ENCODE data around the gene OR5D14. TPM values are rescaled to one million over a fixed set of nuclear protein-coding genes. Genes with fewer than 3 reads are reported as not detected.

OR5D14 gene
- not detected for polyA plus RNA-seq (ENCODE audit: insufficient read length in 3 of 3)

DNA sequence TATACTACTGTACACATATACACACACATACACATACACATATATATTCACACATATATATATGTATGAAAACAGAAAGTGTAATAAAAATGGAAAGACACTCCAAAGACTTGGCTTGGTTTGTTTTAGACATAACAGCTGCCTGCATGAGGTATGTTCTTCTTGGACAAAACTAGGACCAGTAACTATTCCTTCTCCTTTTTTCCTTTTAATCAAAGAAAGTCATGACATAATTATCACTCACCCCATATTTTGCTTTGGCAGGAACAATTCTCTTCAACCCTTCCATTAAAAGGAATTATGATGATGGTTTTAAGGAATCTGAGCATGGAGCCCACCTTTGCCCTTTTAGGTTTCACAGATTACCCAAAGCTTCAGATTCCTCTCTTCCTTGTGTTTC is at the start of gene OR5D14:
TSS of gene OR5D14 (plus strand) at position 301 of the 400 bp plus-strand sequence. CDS start at position 301, 0 bp downstream.
- DNase-seq (ENCODE audit: low read depth in 3 of 3, low spot score in 2 of 3), result no peak

DNA sequence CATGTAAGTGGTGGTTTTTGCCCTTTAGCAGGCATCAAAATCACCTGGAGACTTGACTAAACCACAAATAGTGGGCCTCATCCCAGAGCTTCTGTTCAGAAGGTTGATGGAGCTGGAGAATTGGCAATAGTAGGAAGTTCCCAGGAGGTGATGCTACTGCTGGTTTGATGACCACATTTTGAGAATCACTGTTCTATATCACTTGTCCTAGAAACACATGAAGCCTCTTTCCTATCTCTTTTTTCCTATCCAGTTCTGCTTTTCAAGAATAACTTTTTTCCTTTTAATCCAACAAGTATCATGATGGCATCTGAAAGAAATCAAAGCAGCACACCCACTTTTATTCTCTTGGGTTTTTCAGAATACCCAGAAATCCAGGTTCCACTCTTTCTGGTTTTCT is 22.2 kb upstream of the OR5D14 start, which contains the start of gene OR5D13:
TSS of gene OR5D13 (plus strand) at position 301 of the 400 bp plus-strand sequence. CDS start at position 301, 0 bp downstream.
- DNase-seq (ENCODE audit: low read depth in 3 of 3, low spot score in 2 of 3), result no peak

DNA sequence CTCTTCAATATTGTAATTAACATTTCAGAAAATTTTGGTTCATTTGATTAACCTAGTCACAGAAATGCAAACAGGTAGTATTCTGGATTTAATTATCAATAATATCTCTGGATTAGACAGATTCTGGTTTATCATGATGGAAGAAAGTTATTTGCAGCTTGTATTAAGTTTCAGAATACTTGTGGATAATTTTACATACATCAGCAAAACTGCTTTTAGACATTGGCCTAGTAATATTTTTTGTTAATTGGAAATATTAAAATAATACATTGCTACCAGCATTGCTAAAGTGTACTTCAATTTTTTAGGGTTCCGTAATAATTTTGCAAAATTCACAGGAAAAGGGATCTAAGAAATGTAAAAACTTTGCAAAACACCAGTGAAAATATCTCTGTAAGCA is 3.8 kb upstream of the OR5D14 start:
- DNase-seq (ENCODE audit: low read depth in 3 of 3, low spot score in 2 of 3), result no peak

DNA sequence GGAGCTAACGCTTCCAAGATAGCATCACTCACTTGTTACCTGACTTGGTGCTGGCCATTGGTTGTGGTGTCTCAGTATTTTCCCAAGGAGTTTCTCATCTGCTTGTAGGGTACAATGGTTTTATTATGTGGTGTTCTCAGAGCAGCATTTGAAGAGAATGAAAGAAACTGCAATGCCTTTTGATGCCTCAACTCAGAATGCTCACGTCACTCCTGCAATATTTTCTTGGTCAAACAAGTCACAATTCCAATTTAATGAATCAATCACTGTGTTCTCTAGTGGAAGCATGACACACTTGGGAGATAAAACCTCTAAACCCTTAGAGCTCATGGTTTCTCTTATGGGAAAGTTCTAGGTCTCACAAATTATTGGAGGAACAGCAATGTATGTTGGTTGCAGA is 2.0 kb upstream of the OR5D14 start:
- DNase-seq (ENCODE audit: low read depth in 3 of 3, low spot score in 2 of 3), result no peak

DNA sequence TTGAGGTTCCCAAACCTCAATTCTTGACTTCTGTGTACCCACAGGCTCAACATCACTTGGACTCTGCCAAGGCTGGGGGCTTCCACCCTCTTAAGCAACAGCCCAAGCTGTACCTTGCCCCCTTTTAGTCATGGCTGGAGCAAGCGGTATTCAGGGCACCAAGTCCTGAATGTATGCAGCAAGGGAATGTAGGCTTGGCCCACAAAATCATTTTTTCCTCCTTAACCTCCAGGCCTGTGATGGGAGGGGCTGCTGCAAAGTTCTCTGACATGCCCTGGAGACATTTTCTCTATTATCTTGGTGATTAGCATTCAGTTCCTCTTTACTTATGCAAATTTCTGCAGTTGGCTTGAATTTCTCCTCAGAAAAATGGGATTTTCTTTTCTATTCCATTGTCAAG is 10.9 kb downstream of the OR5D14 start:
- no peak for DNase-seq (ENCODE audit: low read depth in 3 of 3, low spot score in 2 of 3)

DNA sequence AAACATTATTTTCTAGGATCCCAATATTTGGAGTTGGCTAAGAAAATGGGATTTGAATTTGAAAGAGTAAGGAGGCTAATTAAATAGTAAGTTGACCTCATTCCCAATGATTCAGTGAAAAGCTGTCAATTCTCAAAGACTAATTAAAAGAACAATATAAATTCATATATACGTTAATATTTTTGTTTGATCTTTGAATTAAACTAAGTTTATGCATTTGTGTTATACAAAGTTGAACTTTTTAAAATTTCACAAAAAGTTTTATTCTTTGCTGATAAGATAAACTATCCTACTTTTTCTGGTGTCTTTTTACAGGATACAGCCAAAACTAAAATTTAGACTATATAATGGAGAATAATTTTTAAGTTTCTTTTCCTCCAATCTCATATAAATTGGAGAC is 15.7 kb downstream of the OR5D14 start, which contains the start of gene OR5L1:
TSS of gene OR5L1 (plus strand) at position 301 of the 400 bp plus-strand sequence. CDS start 100 bp downstream, outside the sequence.
- no peak for DNase-seq (ENCODE audit: low read depth in 3 of 3, low spot score in 2 of 3)

DNA sequence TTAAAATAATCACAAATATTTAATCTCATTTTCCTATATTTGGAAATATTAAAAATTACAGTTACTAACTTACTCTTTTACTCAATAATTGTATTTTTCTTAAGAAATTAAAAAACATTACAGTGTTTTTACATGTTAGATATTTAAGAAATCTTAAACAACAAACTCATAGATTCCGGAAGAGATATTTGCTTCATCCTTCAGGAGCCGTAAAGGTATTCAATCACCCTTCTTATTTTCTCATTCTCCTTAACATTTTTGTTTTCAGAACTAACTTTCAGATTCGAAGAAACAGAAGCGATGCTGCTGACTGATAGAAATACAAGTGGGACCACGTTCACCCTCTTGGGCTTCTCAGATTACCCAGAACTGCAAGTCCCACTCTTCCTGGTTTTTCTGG is 24.0 kb downstream of the OR5D14 start, which contains the start of gene OR5D18:
TSS of gene OR5D18 (plus strand) at position 301 of the 400 bp plus-strand sequence. CDS start at position 301, 0 bp downstream.
- no peak for DNase-seq (ENCODE audit: low read depth in 3 of 3, low spot score in 2 of 3)

DNA sequence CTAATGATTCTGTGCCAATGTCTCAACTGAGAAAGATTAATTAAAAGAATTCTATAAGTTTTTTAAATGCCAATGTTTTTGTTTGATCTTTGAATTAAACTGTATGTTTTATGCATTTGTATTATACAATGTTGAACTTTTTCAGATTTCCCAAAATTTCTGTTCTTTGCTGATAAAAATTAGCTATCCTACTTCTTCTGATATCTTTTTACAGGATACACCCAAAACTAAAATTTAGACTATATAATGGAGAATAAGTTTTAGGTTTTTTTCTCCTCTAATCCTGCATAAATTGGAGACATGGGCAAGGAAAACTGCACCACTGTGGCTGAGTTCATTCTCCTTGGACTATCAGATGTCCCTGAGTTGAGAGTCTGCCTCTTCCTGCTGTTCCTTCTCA is 31.6 kb downstream of the OR5D14 start, which contains the start of gene OR5L2:
TSS of gene OR5L2 (plus strand) at position 301 of the 400 bp plus-strand sequence. CDS start at position 301, 0 bp downstream.
- DNase-seq (ENCODE audit: low read depth in 3 of 3, low spot score in 2 of 3), result no peak

DNA sequence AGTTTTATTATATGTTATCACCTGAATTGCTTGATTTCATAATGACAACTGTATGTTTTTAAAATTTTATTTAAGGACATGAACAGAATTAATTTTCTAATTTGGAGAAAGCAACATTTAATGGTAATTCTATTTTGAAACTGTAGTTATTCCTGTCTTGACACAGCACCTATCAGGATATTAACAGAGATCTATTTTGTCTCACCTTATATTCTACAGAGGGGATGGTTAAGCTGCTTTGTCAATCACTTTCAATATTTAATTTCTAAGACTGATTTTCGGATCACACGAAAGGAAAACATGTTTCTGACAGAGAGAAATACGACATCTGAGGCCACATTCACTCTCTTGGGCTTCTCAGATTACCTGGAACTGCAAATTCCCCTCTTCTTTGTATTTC is 43.1 kb downstream of the OR5D14 start, which contains the start of gene OR5D16:
TSS of gene OR5D16 (plus strand) at position 301 of the 400 bp plus-strand sequence. CDS start at position 301, 0 bp downstream.
- no peak for DNase-seq (ENCODE audit: low read depth in 3 of 3, low spot score in 2 of 3)

Other genes with a start within 250 kb of the OR5D14 start
- not detected for gene OR4C15, start 241.1 kb upstream of the OR5D14 start, polyA plus RNA-seq (ENCODE audit: insufficient read length in 3 of 3)
- gene OR4C16, start 223.4 kb upstream of the OR5D14 start, polyA plus RNA-seq (ENCODE audit: insufficient read length in 3 of 3), result not detected
- gene OR4C11, start 187.9 kb upstream of the OR5D14 start, polyA plus RNA-seq (ENCODE audit: insufficient read length in 3 of 3), result not detected
- under 1 TPM; 0.07 to 0.08 (median 0.07) TPM for gene OR4P4, start 160.4 kb upstream of the OR5D14 start, polyA plus RNA-seq (ENCODE audit: insufficient read length in 3 of 3)
- not detected for gene OR4S2, start 147.2 kb upstream of the OR5D14 start, polyA plus RNA-seq (ENCODE audit: insufficient read length in 3 of 3)
- gene OR4C6, start 133.4 kb upstream of the OR5D14 start, polyA plus RNA-seq (ENCODE audit: insufficient read length in 3 of 3), result not detected
- not detected for gene OR5D13, start 22.1 kb upstream of the OR5D14 start, polyA plus RNA-seq (ENCODE audit: insufficient read length in 3 of 3)
- not detected for gene OR5L1, start 15.8 kb downstream of the OR5D14 start, polyA plus RNA-seq (ENCODE audit: insufficient read length in 3 of 3)
- not detected for gene OR5D18, start 24.1 kb downstream of the OR5D14 start, polyA plus RNA-seq (ENCODE audit: insufficient read length in 3 of 3)
- gene OR5L2, start 31.7 kb downstream of the OR5D14 start, polyA plus RNA-seq (ENCODE audit: insufficient read length in 3 of 3), result not detected
- gene OR5D16, start 43.2 kb downstream of the OR5D14 start, polyA plus RNA-seq (ENCODE audit: insufficient read length in 3 of 3), result not detected
- not detected for gene TRIM51, start 87.7 kb downstream of the OR5D14 start, polyA plus RNA-seq (ENCODE audit: insufficient read length in 3 of 3)
- gene OR5W2, start 119.0 kb downstream of the OR5D14 start, polyA plus RNA-seq (ENCODE audit: insufficient read length in 3 of 3), result not detected
- not detected for gene OR5I1, start 140.8 kb downstream of the OR5D14 start, polyA plus RNA-seq (ENCODE audit: insufficient read length in 3 of 3)
- gene OR10AG1, start 174.4 kb downstream of the OR5D14 start, polyA plus RNA-seq (ENCODE audit: insufficient read length in 3 of 3), result not detected
- not detected for gene OR5F1, start 199.1 kb downstream of the OR5D14 start, polyA plus RNA-seq (ENCODE audit: insufficient read length in 3 of 3)
- gene OR5AS1, start 232.1 kb downstream of the OR5D14 start, polyA plus RNA-seq (ENCODE audit: insufficient read length in 3 of 3), result under 1 TPM; 0.03 to 0.04 (median 0.03) TPM